GM21367 (cell line): Measurements from ENCODE around the gene PRKAR1B.

ENCODE experiments used
- ATAC-seq: cut with Tn5 transposase; IDR thresholded peaks from one replicate; pipeline ENCODE4 v1.9.1; 2021; ENCODE audit not compliant: unreplicated experiment

The PRKAR1B gene

DNA sequence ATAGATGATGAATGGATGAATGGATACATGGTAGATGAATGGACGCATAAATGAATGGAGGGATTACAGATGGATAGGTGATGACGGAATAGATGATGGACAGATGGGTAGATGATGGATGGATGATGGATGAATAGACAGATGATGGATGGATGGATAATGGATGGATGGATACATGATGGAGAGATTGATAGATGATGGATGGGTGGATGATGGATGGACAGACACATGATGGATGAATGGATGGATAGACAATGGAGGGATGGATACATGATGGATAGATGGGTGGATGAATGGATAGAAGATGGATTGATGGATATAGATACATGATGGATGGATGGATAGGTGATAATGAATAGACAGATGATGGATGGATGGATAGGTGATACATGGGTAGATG is 198.6 kb downstream of the PRKAR1B start:
- ATAC-seq, result no peak

DNA sequence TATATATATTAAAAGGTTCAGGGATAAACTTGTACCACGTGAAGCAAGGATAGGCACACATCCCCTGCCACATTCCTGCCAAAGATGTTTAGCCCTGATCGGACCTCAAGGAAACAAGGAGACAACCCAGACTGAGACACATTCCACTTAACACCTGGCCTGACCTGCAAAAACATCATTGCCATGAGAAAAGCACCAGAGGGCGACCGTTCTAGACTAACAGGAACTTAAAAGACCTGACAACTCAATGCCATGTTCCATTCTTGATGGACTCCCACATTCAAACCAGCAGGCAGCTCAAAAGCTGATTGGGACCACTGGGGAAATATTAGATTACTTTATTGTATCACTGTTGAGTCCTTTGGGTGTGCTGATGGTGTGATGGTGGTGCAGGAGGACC is 199.4 kb downstream of the PRKAR1B start:
- no peak for ATAC-seq

DNA sequence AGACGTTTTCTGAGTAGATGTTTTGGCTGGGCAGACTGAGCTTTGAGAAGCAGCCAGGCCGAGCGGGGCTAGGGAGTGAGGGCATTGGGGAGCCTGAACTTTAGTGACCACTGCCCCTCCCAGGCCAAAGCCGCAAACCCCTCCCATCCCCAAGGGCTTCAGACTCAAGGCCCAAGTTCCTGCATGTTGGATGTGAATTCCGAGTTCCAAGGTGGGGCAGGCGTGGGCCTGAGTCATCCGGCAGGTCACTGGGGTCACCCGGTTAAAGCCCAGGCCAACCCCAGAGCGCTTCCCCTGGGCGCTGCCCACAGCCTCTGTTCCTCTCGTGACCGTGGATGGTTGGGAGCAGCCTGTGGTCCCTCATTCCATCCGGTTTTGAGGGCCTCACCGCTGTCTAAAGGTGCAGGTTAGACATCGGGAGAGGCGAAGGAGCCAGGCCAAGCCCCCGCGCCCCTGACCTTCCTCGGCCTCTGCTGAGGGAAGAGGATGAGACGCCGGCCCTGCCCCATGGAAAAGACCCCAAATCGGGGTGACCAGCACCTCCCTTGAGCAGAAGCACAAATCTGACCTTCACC is 200.5 kb downstream of the PRKAR1B start:
- ATAC-seq, result no peak

DNA sequence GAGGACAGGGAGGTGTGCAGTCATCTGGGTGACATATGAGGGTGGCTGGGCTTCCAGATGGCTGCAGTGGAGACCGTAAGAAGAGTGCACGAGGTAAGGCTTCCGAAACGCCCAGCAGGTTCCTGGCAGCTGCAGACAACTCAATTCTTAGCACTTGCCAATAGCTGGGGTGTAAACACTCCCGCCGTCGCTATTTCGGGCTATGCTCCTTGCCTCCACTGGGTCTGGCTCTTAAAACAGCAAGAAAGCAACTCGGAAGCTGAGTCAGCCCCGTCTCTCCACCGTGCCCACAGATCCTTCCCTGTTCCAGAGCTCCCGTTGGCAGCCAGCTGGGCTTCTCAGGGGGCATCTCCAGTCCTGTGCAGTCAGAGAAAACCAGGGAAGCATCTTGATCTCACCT is 201.3 kb downstream of the PRKAR1B start:
- no peak for ATAC-seq

DNA sequence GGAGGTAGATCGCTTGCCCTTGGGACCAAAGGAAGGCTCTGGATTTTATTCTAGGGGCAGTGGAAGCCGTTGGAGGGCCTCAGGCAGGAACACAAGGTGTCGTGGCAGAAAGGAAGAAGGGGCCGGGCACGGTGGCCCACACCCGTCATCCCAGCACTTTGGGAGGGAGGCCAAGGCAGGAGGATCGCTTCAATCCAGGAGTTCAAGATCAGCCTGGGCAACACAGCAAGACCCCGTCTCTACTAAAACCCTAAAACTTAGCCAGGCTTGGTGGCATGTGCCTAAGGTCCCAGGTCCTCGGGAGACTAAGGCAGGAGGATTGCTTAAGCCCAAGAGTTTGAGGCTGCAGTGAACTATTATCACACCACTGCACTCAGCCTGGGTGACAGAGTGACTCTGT is 202.3 kb downstream of the PRKAR1B start:
- no peak for ATAC-seq

DNA sequence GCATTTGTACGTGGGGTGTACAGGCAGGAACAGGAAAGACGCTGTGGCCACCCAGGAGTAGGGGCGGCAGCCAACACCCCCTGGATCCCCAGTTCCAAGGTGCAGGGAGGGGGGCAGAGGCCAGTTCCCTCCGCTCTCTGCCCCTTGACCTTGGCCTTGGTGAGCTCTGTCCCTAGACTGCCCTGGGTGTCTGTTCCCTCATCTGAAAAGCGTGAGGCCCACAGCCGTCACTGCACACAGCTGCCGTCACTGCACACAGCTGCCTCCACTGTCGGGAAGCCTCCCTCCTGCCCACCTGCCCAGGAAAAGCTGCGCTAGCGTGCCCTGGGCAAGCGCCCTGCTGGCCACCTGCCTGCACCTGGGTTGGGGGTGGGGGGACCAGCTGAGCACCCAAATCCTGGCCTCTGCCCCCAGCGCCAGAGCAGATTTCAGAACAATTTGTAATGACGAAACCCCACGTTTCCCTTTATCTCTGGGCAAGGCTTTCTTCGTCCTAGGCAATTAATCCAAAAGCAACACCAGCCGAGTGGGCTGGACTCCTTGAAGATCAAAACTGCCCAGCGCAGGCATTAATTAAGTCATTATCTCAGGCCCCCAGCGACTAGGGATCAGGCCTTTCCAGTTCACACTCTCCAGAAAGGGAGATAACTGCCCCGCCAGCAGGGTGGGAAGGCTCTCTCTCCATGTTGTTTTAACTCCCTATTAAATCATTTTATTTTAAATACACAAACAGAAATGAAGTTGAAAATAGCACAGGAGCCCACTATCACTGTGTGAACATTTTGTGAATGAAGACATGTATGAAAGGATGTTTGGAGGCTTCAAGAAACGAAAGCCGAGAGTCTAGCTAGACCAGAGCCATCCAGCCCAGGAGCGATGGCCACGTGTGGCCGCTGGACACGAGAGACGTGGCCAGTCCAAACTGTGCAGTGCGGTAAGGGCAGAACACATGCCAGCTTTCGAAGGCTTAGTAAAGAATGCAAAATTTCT is 203.4 kb downstream of the PRKAR1B start:
- ATAC-seq, result no peak

DNA sequence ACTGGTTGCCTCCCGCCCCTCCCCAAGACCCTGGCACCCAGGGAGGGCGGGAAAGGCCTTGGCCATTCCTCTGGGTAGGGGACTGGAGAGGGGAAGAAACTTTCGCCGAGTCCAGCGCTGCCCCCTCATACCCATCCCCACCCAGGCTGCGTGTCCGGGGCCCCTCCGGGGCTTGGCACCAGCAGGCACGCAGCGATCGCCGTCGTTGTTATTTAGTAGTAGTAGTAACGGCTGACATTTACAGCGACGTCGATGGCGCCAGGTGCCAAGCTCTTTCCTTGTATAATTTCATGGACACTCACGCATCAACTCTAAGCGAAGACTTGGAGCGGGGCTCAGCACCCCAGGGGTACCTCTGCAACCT is 204.1 kb downstream of the PRKAR1B start:
- no peak for ATAC-seq

DNA sequence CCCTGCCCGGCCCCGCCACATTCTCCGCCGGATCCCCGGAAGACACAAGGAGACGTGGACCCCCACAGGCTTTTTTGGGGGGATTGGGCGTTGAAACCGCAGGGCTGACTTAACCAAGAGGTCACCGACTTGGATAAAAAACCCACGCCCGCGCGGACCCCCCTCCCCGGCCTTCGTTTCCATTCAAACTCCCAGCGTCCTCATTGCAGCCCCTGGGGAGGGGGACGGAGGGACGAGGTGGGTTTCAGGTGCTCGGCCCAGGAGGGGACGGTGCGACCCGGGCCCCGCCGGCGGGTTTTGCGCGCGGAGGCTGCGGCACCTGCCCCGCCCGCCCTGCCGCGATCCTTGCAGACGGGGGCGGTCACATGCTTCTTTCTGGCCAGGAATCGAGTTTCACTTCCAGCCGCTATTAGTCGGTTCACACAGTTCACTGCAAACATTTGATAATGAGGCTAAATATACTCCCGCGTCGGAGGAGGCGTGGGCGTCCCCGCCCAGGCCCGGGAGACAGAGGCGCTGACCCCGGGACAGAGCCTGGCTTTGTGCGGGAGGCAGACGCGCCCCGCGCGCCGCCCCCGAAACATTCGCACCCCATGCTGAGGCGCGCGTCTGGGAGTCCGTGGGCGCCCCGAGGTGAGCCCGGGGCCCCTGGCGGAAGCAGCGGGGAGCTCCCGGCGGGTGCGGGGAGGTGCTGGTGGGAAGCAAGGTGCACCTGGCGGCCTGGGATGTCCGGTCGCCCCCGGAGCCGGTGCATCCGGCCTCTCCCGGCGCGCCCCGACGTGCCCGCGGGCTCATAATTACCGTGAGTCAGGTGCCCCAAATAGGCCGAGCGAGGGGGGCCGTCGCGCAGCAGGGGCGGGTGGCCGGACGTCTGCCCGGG is 204.8 kb downstream of the PRKAR1B start:
- ATAC-seq, result no peak

DNA sequence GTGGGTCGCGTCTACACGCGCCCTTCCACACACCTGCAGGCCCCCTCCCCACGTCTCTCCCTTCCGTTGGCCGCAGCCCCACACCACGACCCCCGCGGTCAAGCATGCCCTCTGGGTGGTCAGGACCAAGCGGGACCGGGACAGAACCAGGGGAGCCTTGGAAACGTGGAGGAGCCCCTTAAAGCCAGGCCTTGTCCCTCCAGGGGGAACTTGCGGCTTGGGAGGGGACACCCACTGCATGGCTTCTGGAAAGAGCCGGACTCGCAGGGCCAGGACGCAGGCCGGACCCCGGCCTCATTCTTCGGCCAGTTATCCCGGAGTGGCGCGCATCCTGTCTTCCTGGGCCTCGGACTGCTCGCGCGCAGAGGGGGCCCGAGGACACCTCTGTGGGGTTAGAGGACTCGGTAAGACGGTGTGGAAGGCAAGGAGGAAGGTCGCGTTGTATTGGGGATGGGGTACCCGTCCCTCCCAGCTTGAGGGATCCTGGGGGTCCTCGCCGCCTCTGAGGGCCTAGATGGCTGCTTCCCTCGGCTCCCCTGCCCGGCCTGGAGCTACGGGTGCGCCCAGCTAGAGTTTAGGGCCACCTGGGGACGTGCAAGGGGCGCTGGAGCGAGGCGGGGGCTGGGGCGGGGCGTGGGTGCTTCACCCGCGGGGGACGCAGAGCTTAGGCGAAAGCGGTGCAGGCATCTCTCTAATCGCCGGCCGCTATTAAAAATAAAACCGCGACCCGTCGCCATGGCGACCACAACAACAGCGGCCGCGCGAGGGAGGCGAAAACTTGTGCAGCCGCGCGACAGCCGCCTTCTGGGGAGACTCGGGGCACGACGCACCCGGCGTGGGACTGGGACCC is 205.6 kb downstream of the PRKAR1B start:
- no peak for ATAC-seq

DNA sequence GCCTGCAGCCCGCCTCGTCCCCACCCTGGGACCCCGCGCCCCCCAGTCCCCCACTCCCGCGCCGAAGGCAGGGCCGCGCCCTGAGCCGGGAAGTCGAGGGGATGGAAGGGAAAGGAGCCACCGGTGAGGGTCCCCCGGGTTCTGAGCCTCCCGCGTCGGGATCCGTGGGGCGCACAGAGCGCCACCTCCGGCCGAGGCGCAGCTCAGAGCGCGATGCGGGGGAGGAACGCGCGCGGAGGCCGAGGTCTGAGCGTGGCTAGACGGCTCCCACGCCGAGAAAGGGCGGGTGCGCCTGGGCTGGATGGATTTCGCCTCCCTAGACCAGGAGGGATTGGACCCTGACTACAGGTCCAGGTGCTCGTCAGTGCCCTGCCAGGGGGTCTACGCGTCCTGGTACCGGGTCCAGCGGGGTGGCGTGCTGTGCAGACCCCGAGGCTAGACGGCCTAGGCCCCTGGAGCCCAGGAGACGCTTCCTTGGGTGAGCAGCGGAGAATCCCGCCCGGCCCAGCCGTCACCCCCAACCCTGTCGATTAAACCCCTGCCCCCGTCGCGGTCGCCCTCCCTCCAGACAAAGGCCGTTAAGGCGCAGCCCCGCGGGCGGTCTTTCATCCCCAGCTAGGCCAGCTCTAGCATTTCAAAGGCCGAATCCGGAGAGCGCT is 206.4 kb downstream of the PRKAR1B start:
- ATAC-seq, result no peak

DNA sequence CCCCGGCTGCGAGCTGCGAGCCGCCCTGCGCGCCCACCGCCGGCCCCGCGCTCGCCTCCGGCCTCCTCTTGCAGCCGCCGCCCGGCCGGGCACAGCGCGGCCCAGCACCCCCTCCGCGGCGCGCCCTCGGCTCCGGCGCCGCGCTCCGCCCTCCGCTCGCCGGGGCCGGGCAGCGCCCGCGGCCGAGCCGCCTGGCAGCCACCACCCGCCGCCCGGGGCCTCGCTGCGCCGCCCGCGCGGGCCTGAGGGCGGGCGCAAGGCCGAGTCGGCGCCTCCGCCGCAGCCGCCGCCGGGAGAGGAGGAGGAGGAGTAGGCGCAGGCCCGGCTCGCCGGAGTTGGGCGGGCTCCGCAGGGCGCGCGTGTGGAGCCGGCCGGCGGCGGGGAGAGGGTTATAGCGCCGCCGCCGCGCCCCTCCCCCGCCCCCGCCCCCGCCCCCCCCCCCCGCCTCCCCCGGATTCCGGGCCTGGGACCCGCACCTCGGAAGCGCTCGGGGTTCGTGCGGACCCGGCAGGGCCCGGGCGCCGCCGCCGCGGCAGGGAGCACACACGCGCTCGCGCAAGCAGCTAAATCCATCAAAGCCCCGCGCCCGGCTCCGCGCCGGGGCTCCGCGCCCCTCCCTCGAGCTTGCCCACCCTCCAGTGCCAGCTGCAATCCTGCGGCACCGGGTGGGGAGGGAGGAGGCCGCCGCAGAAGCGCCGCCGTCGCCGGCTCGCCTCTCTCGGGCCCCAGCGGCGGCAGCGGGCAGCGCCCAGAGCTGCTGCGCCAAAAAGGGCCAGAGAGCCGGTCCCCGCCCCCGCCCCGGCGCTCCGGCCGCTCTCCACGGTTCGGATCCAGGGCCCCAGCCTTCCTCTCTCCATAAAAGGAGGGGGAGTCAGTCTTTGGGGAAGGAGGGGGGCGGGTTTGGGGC is 207.3 kb downstream of the PRKAR1B start, which contains the start of gene PDGFA:
TSS of gene PDGFA (minus strand) at position 363 of the 907 bp plus-strand sequence. CDS start 845 bp downstream, outside the sequence.
- no peak for ATAC-seq

DNA sequence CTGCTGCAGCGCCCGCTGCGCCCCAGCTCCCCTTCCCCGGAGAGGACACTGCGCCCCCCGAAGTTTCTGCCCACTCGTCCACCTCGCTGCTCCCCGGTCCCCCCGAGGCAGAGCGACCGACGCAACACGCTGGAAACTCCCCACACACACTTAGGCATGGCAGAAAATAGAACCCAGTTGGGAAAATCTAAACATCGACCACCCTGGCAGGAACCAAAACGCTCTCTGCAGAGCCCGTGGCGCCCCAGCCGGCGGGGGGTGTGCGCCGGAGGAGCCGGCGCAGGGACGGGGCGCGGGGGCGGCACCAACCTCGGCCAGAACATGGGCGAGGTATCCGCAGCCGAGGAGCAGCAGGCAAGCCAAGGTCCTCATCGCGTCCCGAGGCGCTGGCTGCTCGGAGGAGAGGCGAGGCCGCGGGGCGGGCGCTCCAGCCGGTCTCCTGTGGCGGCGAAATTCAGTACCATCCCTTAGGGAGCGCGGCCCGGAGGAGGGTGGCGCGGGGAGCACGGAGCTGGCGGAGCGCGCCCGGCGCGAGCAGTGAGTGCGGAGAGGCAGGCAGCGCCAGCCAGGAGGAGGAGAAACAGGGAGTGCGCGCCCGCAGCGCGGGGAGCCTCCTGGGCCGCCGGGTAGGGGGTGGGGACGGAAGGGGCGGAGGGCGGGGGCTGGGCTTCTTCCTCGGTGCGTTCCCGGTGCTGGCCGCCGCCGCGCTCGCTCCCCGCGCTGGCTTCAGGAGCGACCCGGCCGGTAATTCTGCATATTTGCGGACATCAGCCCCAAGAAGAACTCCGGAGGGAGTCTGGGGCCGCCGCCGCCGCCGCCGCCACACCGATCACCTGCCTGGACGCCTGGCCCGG is 208.2 kb downstream of the PRKAR1B start:
- ATAC-seq, result no peak

DNA sequence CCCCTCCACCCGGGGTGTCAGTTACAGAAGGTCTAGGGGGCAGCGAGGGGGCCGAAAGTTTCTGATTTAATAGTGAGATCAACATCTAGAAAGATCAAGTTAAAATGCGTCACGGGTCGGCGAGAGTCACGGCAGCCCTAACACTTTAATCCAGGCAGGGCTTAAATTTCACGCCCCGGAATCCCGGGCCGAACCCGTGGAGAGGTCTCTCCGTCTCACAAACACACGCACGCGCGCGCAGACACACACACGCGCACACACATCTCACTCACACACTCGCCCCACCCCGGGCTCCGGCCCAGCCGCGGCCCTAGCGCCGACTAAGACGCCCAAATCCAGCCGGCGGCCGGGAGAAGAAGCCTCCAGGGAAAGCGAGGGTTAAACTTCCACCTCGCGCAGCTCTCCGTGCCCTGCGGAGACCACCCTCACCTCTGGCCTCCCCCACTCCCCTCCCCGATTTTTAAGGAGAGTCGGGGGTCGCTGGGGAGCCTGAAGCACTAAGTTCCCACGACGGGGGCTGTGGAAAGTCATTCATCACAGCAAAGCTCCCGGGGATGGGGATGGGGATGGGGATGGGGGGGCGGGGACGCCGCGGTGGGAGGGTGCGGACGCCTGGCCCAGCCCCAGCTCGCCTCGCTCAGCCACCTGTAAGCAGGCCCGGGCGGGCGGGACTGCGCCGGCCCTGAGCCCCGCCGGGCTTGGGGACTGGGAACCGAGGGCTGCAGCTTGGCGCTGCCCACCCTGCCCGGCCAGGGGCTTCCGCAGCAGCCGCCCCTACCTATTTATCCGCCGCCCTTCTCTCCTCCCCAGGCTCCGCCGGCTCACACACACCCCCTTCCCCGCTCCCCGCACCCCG is 209.1 kb downstream of the PRKAR1B start:
- ATAC-seq, result no peak

DNA sequence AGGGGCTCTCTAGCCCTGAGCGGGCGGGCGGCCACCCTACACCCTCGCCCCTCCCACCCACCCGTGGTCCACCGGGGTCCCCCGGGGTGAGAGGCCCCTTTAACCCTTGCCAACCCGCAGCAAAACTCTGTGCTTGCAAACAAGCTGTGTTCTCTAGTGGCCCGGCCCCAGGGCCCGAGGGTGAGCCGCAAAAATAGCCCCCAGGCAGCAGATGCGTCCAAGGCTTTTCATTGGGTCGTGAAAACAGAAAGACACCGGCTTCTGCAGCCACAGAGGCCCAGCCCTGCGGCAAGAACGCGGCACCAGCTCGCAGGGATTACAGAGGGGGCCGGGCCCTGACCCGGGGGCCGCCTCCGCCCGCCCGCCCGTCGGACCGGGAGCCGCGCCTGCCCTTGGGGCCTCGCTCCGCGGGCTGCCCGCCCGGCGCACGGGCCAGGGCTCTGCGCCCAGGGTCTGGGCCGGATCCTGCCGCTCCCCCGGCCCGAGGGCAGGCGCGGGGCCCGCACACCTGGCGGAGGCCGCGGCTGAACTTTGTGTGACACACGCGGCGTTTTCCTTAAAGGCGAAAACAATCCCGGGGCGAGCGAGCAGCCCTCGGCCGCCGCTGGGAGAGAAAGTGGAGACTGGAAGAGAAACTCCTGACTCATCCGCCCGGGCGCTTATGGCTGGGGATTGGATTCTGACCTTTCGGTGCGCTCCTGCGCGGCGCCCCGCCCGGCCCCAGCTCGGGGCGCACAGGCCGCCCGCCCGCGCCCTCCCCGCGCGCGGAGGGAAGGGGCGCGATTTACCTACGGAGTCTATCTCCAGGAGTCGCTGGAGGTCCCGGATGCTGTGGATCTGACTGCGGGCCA is 210.2 kb downstream of the PRKAR1B start:
- no peak for ATAC-seq

DNA sequence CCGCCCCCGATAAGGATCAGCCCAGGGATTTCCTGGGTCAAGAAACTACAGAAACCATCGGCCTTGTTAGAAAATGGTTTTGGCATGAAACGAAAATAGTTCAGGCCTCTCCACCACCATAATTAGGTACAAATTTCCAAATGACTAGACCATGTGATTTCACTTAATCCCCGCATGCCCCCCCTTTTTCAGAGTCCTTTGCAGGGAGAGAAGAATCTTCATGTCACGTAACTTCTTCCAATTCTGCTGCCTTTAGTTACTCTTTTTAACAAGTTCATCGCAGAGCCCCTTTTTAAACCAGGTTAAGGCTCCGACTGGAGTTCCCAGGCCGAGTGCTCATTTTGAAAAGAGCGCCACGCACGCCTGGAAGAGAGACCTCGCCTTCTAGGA is 210.9 kb downstream of the PRKAR1B start:
- no peak for ATAC-seq

DNA sequence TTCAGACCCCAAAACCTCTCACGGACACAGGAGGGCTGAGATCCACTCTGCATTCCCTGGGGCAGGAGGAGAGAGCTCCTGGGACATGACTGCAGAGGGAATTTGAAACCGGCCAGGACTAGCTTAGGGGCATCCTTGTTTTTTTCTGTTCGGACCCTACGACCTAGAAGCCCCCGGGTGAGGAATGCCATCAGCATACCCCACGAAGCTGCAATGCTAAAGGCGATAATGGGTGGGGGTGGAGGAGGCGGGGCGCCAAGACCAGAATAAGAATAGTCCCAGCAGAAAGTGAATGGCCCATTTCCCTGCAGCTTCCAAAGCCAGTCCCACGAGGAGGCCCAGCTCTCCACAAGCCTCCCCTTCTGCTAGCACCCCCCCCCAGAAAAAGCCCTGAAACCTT is 211.5 kb downstream of the PRKAR1B start:
- ATAC-seq, result no peak
